Measurements from ENCODE around the gene FARSB.

The FARSB gene

GRCh38 chr2:222544661-222545060, 111.2 kb downstream of the FARSB start:
- H3K9ac ChIP-seq (ENCODE audit: low read depth, low read length) = no peak overlapping the region
- H3K4me1 ChIP-seq (ENCODE audit: insufficient read depth, low read length) = peaks cover 17% of the 10 kb centered on the region
- H3K9me3 ChIP-seq (ENCODE audit: control insufficient read depth, insufficient read depth, low read length) = no peaks in the 10 kb centered on the region
- peaks cover 3% of the 10 kb centered on the region; the same call in 1 of the 2 replicates for H3K36me3 ChIP-seq (ENCODE audit: insufficient read depth, low read length)

DNA sequence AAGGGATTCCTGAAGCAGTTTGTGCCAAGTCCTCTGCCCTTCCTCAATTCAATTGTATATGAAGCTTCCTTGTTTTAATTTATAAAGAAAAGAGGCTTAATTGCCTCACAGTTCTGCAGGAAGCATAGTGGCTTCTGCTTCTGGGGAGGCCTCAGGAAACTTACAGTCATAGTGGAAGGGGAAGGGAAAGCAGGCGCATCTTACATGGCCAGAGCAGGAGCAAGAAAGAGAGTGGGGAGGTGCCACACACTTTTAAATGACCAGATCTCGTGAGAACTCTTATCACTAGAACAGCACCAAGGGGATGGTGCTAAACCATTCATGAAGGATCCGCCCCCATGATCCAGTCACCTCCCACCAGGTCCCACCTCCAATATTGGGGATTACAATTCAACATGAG, 117.4 kb downstream of the FARSB start:
- no peaks in the 10 kb centered on the region for H3K4me1 ChIP-seq (ENCODE audit: insufficient read depth, low read length)
- no peak overlapping the region for H3K9ac ChIP-seq (ENCODE audit: low read depth, low read length)
- no peaks in the 10 kb centered on the region; the same call in 1 of the 2 replicates for H3K9me3 ChIP-seq (ENCODE audit: control insufficient read depth, insufficient read depth, low read length)
- H3K36me3 ChIP-seq (ENCODE audit: insufficient read depth, low read length) = no peaks in the 10 kb centered on the region

DNA sequence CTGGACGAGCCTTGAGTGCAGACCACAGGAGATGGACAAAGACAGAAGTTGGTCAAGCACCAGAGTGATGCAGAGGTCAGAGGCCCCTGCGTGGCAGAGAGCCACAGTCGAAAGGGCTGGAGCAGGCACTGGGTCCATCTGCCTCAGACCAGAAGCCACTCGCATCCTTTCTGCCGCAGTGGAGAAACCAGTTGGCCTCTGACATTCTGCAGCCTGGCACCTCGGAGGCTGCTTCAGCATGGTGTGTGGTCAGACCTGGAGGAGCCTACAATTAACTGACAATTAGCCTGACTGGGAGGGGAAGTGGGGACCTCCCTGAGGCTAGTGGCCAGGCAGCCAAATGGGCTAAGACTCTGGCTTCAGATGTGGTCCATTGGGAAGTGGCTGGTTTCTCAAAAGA, 120.4 kb downstream of the FARSB start:
- Histone ChIP-seq H3K9me3 (ENCODE audit: control insufficient read depth, insufficient read depth, low read length) (no peaks in the 10 kb centered on the region; the same call in 1 of the 2 replicates), H3K9ac (ENCODE audit: low read depth, low read length) (no peak overlapping the region), H3K36me3 (ENCODE audit: insufficient read depth, low read length) (no peaks in the 10 kb centered on the region), H3K4me1 (ENCODE audit: insufficient read depth, low read length) (no peaks in the 10 kb centered on the region)

- H3K36me3 ChIP-seq (ENCODE audit: insufficient read depth, low read length) = no peaks in the 10 kb centered on the region
- H3K9ac ChIP-seq (ENCODE audit: low read depth, low read length) = no peak overlapping the region
- H3K9me3 ChIP-seq (ENCODE audit: control insufficient read depth, insufficient read depth, low read length) = no peaks in the 10 kb centered on the region
- H3K4me1 ChIP-seq (ENCODE audit: insufficient read depth, low read length) = no peaks in the 10 kb centered on the region
These were observed 123.6 kb downstream of the FARSB start for GRCh38 chr2:222532315-222532714.

- Histone ChIP-seq H3K9me3 (ENCODE audit: control insufficient read depth, insufficient read depth, low read length) (no peaks in the 10 kb centered on the region), H3K4me1 (ENCODE audit: insufficient read depth, low read length) (no peaks in the 10 kb centered on the region), H3K36me3 (ENCODE audit: insufficient read depth, low read length) (no peaks in the 10 kb centered on the region), H3K9ac (ENCODE audit: low read depth, low read length) (no peak overlapping the region)
These were observed 129.2 kb downstream of the FARSB start for GRCh38 chr2:222526480-222527277.

- Histone ChIP-seq H3K36me3 (ENCODE audit: insufficient read depth, low read length) (no peaks in the 10 kb centered on the region), H3K4me1 (ENCODE audit: insufficient read depth, low read length) (no peaks in the 10 kb centered on the region), H3K9ac (ENCODE audit: low read depth, low read length) (no peak overlapping the region), H3K9me3 (ENCODE audit: control insufficient read depth, insufficient read depth, low read length) (no peaks in the 10 kb centered on the region)
These were observed 130.1 kb downstream of the FARSB start for GRCh38 chr2:222525811-222526210.

DNA sequence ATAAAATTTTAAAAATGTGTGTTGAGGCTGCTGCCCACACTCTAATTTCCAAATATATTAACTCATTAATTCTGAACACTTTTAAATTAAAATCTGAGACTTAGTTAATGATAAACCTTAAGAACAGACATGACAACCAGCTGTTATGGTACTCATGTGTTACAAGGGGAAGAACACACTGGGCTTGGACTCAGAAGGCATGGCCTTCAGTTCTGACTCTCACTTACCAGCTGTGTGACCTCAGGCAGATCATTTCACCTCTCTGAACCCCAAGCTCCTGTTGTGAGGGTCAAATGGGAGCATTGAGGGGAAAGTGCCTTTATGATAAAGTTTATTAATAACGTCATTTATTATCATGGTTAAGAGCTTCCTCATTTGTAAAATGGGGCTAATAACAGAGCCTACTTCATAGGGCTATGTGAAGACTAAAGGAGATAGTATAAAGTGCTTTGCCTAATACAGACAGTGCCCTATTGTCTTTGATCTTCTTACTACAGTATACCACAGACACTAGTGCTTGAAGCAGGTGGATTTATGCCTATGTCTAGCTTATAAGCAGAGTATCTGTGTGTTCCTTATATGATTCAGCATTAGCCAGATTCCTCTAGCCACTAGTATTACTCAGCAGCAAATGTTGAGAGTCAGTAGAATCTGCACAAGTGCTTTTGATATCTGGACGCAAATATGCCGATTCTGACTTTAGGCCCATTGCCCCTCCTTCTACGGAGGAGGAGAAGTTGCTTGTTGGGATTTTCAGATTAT, 131.9 kb downstream of the FARSB start:
- Histone ChIP-seq H3K36me3 (ENCODE audit: insufficient read depth, low read length) (no peaks in the 10 kb centered on the region), H3K9ac (ENCODE audit: low read depth, low read length) (no peak overlapping the region), H3K9me3 (ENCODE audit: control insufficient read depth, insufficient read depth, low read length) (no peaks in the 10 kb centered on the region), H3K4me1 (ENCODE audit: insufficient read depth, low read length) (no peaks in the 10 kb centered on the region)

DNA sequence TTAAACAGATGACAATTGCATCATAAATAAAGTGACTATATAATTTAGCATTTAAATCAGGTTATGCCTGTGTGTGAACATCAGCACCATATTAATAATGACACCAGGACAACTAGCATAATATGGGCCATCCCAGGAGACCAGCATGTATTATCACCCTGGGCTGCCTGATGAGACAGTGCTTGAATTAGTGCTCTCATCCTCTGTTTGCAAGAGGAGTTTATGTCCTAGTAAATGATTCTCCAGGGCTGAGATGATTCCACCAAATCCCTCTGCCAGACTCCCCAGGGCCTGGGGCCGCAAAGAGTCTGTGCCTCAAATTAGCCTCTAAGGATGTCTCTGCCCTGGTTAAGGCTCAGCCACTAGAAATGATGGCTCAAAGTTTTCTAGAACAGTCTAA, 133.8 kb downstream of the FARSB start:
- Histone ChIP-seq H3K36me3 (ENCODE audit: insufficient read depth, low read length) (no peaks in the 10 kb centered on the region), H3K9me3 (ENCODE audit: control insufficient read depth, insufficient read depth, low read length) (no peaks in the 10 kb centered on the region), H3K9ac (ENCODE audit: low read depth, low read length) (no peak overlapping the region), H3K4me1 (ENCODE audit: insufficient read depth, low read length) (peaks cover 6% of the 10 kb centered on the region; the same call in 1 of the 2 replicates)

- H3K36me3 ChIP-seq (ENCODE audit: insufficient read depth, low read length) = no peaks in the 10 kb centered on the region
- H3K4me1 ChIP-seq (ENCODE audit: insufficient read depth, low read length) = peaks cover 6% of the 10 kb centered on the region; the same call in 1 of the 2 replicates
- no peak overlapping the region for H3K9ac ChIP-seq (ENCODE audit: low read depth, low read length)
- H3K9me3 ChIP-seq (ENCODE audit: control insufficient read depth, insufficient read depth, low read length) = no peaks in the 10 kb centered on the region
These were observed 134.8 kb downstream of the FARSB start for GRCh38 chr2:222521099-222521498.
